Erythroblast (primary cell): Measurements from ENCODE around the gene RADIL.
A peak's percentile ranks its signal among the peaks of the same experiment; 100 is the strongest.

ENCODE experiments used
- DNase-seq, 2 experiments: peaks; one replicate each; lab custom pipeline; 2025; lab: John Stamatoyannopoulos, UW
- GATA1 ChIP-seq: IDR thresholded peaks from 2 replicates; pipeline ENCODE4 v1.6.1; 2011; ENCODE audit warnings: low read depth, mild to moderate bottlenecking, control low read depth, low read length, moderate library complexity
- POLR2A ChIP-seq: IDR thresholded peaks from 2 replicates; pipeline ENCODE4 v1.6.1; 2011; ENCODE audit warnings: mild to moderate bottlenecking, low read length

The RADIL gene

GRCh38 chr7:4851459-4852422, 31.8 kb downstream of the RADIL start:
- TF ChIP-seq POLR2A (no peak), GATA1 (no peak)
- DNase-seq = no peak

GRCh38 chr7:4850262-4850795, 33.2 kb downstream of the RADIL start:
- DNase-seq = no peak
- TF ChIP-seq POLR2A (no peak), GATA1 (no peak)

GRCh38 chr7:4849390-4849789, 34.1 kb downstream of the RADIL start:
- peak; percentile 21 to 24 for DNase-seq
- TF ChIP-seq POLR2A (no peak), GATA1 (no peak)

GRCh38 chr7:4845740-4846142, 37.8 kb downstream of the RADIL start:
- no peak for DNase-seq
- no peak for TF ChIP-seq GATA1
- no peak for TF ChIP-seq POLR2A

- TF ChIP-seq POLR2A (no peak), GATA1 (no peak)
- DNase-seq = no peak
Observed at GRCh38 chr7:4842319-4843064, 41.0 kb downstream of the RADIL start.

GRCh38 chr7:4841836-4842235, 41.7 kb downstream of the RADIL start:
- TF ChIP-seq POLR2A (no peak), GATA1 (no peak)
- DNase-seq = no peak

GRCh38 chr7:4841007-4841784, 42.3 kb downstream of the RADIL start:
- no peak for DNase-seq

GRCh38 chr7:4840079-4840501, 43.4 kb downstream of the RADIL start:
- TF ChIP-seq GATA1 = no peak
- no peak for TF ChIP-seq POLR2A
- no peak for DNase-seq

More at GRCh38 chr7:4841007-4841784, 42.3 kb downstream of the RADIL start:
- TF ChIP-seq GATA1 (no peak), POLR2A (no peak)

GRCh38 chr7:4838626-4839334, 44.7 kb downstream of the RADIL start:
- TF ChIP-seq GATA1 = no peak
- TF ChIP-seq POLR2A = no peak
- DNase-seq = no peak

GRCh38 chr7:4837803-4838625, 45.5 kb downstream of the RADIL start:
- DNase-seq = no peak
- TF ChIP-seq GATA1 = no peak
- TF ChIP-seq POLR2A = no peak

- TF ChIP-seq GATA1 = no peak
- TF ChIP-seq POLR2A = no peak
- DNase-seq = peak in 1 of 2 experiments; percentile 20
Observed at GRCh38 chr7:4837041-4837802, 46.3 kb downstream of the RADIL start.
